Hepatocyte (in vitro differentiated cells): ENCODE measurements around the gene CIT. TPM values are rescaled to one million over a fixed set of nuclear protein-coding genes. Genes with fewer than 3 reads are reported as not detected.
"Not testable (repeated sequence)": the region's sequence is repeated elsewhere in the genome, so short reads cannot be mapped to it uniquely, and the experiment has no call there.

Source experiments
- DNase-seq: peaks from one replicate; pipeline ENCODE4 v3.0.0-alpha.2; 2016; ENCODE audit warnings: low spot score
- H2AFZ ChIP-seq: fragments of 200-600 bp; sonication (generic); 2 replicates; pipeline ENCODE4 v1.6.0; 2016; ENCODE audit warnings: antibody characterized with exemption, mild to moderate bottlenecking
- H3K27ac ChIP-seq: fragments of 200-600 bp; sonication (generic); 2 replicates; pipeline ENCODE4 v1.5.1; 2016; ENCODE audit warnings: mild to moderate bottlenecking
- H3K27me3 ChIP-seq: fragments of 200-600 bp; sonication (generic); 2 replicates; pipeline ENCODE4 v1.6.1; 2016
- H3K36me3 ChIP-seq: fragments of 200-600 bp; sonication (generic); replicated peaks from 2 replicates; pipeline ENCODE4 v1.5.1; 2016; ENCODE audit warnings: low read depth; ENCODE audit not compliant: insufficient read depth
- H3K4me1 ChIP-seq: fragments of 200-600 bp; sonication (generic); 2 replicates; pipeline ENCODE4 v1.5.1; 2016; ENCODE audit warnings: mild to moderate bottlenecking, moderate library complexity; ENCODE audit not compliant: insufficient read depth
- H3K4me2 ChIP-seq: fragments of 200-600 bp; sonication (generic); 2 replicates; pipeline ENCODE4 v1.6.0; 2016
- H3K4me3 ChIP-seq: fragments of 200-600 bp; sonication (generic); 2 replicates; pipeline ENCODE4 v1.5.1; 2016; ENCODE audit warnings: mild to moderate bottlenecking
- H3K79me2 ChIP-seq: fragments of 200-600 bp; sonication (generic); 2 replicates; pipeline ENCODE4 v1.6.0; 2017; ENCODE audit warnings: mild to moderate bottlenecking
- H3K9me2 ChIP-seq: fragments of 200-600 bp; sonication (generic); replicated peaks from 2 replicates; pipeline ENCODE4 v1.6.0; 2017; ENCODE audit warnings: mild to moderate bottlenecking; ENCODE audit not compliant: insufficient read depth
- H3K9me3 ChIP-seq: fragments of 200-600 bp; sonication (generic); 2 replicates; pipeline ENCODE4 v1.5.1; 2016; ENCODE audit warnings: low read depth, mild to moderate bottlenecking
- H4K20me1 ChIP-seq: fragments of 200-600 bp; sonication (generic); 2 replicates; pipeline ENCODE4 v1.6.0; 2016; ENCODE audit warnings: mild to moderate bottlenecking; ENCODE audit not compliant: insufficient read depth, poor library complexity, severe bottlenecking
- CTCF ChIP-seq: fragments of 200-600 bp; sonication (generic); IDR thresholded peaks from 2 replicates; pipeline ENCODE4 v1.5.1; 2016; ENCODE audit warnings: antibody characterized with exemption, mild to moderate bottlenecking; ENCODE audit not compliant: poor library complexity
- EZH2 ChIP-seq: fragments of 200-600 bp; sonication (generic); IDR thresholded peaks from 2 replicates; pipeline ENCODE4 v1.6.1; 2016; ENCODE audit warnings: antibody characterized with exemption, mild to moderate bottlenecking, borderline replicate concordance
- EZH2phosphoT487 ChIP-seq: fragments of 200-600 bp; sonication (generic); IDR thresholded peaks from one replicate; pipeline ENCODE4 v1.6.1; 2018; ENCODE audit warnings: antibody characterized with exemption, mild to moderate bottlenecking, low read depth, moderate library complexity; ENCODE audit not compliant: unreplicated experiment, severe bottlenecking
- WGBS: methylation state at CpG from one replicate; pipeline ENCODE4 v1.1.6; 2016; ENCODE audit warnings: low lambda C conversion rate; ENCODE audit errors: missing lambda C conversion rate; 5-methylcytosine and 5-hydroxymethylcytosine counted together
- polyA plus RNA-seq: library from polyadenylated mRNA; unstranded; fragments of >200 nt; fragmentation: Nextera tagmentation; extraction: Ambion mirVana; gene quantifications from 2 replicates; pipeline ENCODE4 v1.2.1, GENCODE V29; 2016
- total RNA-seq: library from RNA; depleted of rRNA; stranded (reverse); fragments of >200 nt; gene quantifications from 2 replicates; pipeline ENCODE4 v1.2.3, GENCODE V29; 2014

The CIT gene
- total and polyA plus RNA-seq, 2 experiments from 2014 or later, result 3.6 to 3.9 TPM

- not testable (repeated sequence) for DNase-seq, H3K4me3 ChIP-seq, H2AFZ ChIP-seq, H3K36me3 ChIP-seq, H3K79me2 ChIP-seq, H3K27me3 ChIP-seq, H3K9me2 ChIP-seq, H3K27ac ChIP-seq, H4K20me1 ChIP-seq, H3K9me3 ChIP-seq, H3K4me2 ChIP-seq, H3K4me1 ChIP-seq
- WGBS, result 71% methylated on average over 2 of the region's 2 CpGs
Observed at GRCh38 chr12:119657001-119657400, 220.1 kb downstream of the CIT start.

- Histone ChIP-seq H3K79me2 (no peaks in the 10 kb centered on the region), H3K36me3 (no peaks in the 10 kb centered on the region), H4K20me1 (no peaks in the 10 kb centered on the region), H3K27me3 (no peaks in the 10 kb centered on the region), H2AFZ (no peak overlapping the region), H3K4me2 (no peak overlapping the region), H3K9me3 (no peaks in the 10 kb centered on the region), H3K4me3 (no peak overlapping the region), H3K4me1 (no peaks in the 10 kb centered on the region), H3K9me2 (no peaks in the 10 kb centered on the region), H3K27ac (no peak overlapping the region)
- no peak for DNase-seq
- 83% methylated on average over 3 of the region's 3 CpGs for WGBS
- TF ChIP-seq EZH2 (no peak), CTCF (no peak), EZH2phosphoT487 (no peak)
Observed at GRCh38 chr12:119652665-119653064, 224.5 kb downstream of the CIT start.

- 71% methylated on average over 4 of the region's 4 CpGs for WGBS
Observed at GRCh38 chr12:119649202-119649808, 227.8 kb downstream of the CIT start.

GRCh38 chr12:119645535-119646059 is 231.5 kb downstream of the CIT start:
- H3K9me2 ChIP-seq, result no peaks in the 10 kb centered on the region
- TF ChIP-seq EZH2, result no peak
- TF ChIP-seq EZH2phosphoT487, result no peak
- no peak for TF ChIP-seq CTCF
- no peaks in the 10 kb centered on the region for H3K36me3 ChIP-seq
- H3K4me1 ChIP-seq, result no peaks in the 10 kb centered on the region
- H3K27ac ChIP-seq, result no peak overlapping the region
- H2AFZ ChIP-seq, result no peak overlapping the region
- no peaks in the 10 kb centered on the region for H3K27me3 ChIP-seq
- H3K4me3 ChIP-seq, result no peak overlapping the region
- no peak for DNase-seq
- H4K20me1 ChIP-seq, result no peaks in the 10 kb centered on the region
- H3K4me2 ChIP-seq, result no peak overlapping the region
- H3K9me3 ChIP-seq, result no peaks in the 10 kb centered on the region
- no peaks in the 10 kb centered on the region for H3K79me2 ChIP-seq
- WGBS, result 88% methylated on average over 7 of the region's 7 CpGs

More at GRCh38 chr12:119649202-119649808, 227.8 kb downstream of the CIT start:
- Histone ChIP-seq H3K4me1 (no peaks in the 10 kb centered on the region), H3K9me2 (no peaks in the 10 kb centered on the region), H2AFZ (no peak overlapping the region), H3K4me3 (no peak overlapping the region), H3K27ac (no peak overlapping the region), H3K79me2 (no peaks in the 10 kb centered on the region), H4K20me1 (no peaks in the 10 kb centered on the region), H3K9me3 (no peaks in the 10 kb centered on the region), H3K4me2 (no peak overlapping the region), H3K36me3 (no peaks in the 10 kb centered on the region), H3K27me3 (no peaks in the 10 kb centered on the region)
- no peak for DNase-seq
- peak; percentile 50 for TF ChIP-seq CTCF
- TF ChIP-seq EZH2, result no peak
